ENCODE data around the gene SPATA3.

- TF ChIP-seq CTCF (IDR thresholded peaks at IDR 0.05; ENCODE audit: low read depth, low read length) (no peak), EZH2phosphoT487 (IDR thresholded peaks at IDR 0.05; ENCODE audit: low read depth) (no peak)
Measured at GRCh38 chr2:230953845-230954244, 42.1 kb upstream of the SPATA3 start.
